H1 (cell line): ENCODE data around the gene SLC22A23. TPM values are rescaled to one million over a fixed set of nuclear protein-coding genes. Genes with fewer than 3 reads are reported as not detected.
A peak's percentile ranks its signal among the peaks of the same experiment; 100 is the strongest.

Experiments
- ASH2L ChIP-seq: fragments of 200-600, 300-600 bp; sonication (generic); IDR thresholded peaks from one replicate; pipeline ENCODE4 v1.7.1; 2017; ENCODE audit warnings: low read length
- CEBPB ChIP-seq: IDR thresholded peaks from 2 replicates; pipeline ENCODE4 v1.6.1; 2012; ENCODE audit warnings: low read depth, low read length
- EGR1 ChIP-seq: IDR thresholded peaks from 2 replicates; pipeline ENCODE4 v1.6.1; 2011; ENCODE audit warnings: low read depth, low read length, borderline replicate concordance
- EZH2 ChIP-seq: fragments of 200-600 bp; sonication (generic); IDR thresholded peaks from 2 replicates; pipeline ENCODE4 v1.7.1; 2012; ENCODE audit warnings: low read depth, mild to moderate bottlenecking, moderate library complexity, low read length, inconsistent platforms; ENCODE audit not compliant: severe bottlenecking
- KDM4A ChIP-seq: IDR thresholded peaks from one replicate; pipeline ENCODE4 v1.7.1; 2012; ENCODE audit warnings: low read depth, mild to moderate bottlenecking, moderate library complexity, low read length, inconsistent platforms; ENCODE audit not compliant: severe bottlenecking
- NANOG ChIP-seq: IDR thresholded peaks from 2 replicates; pipeline ENCODE4 v1.6.1; 2011; ENCODE audit warnings: low read length, low read depth, mild to moderate bottlenecking, inconsistent platforms; ENCODE audit not compliant: insufficient read depth, poor library complexity, severe bottlenecking
- SAP30 ChIP-seq: fragments of 300-600 bp; sonication (generic); IDR thresholded peaks from 2 replicates; pipeline ENCODE4 v1.7.1; 2012; ENCODE audit warnings: low read length, moderate library complexity, mild to moderate bottlenecking, inconsistent platforms; ENCODE audit not compliant: insufficient read depth, insufficient replicate concordance
- polyA plus RNA-seq, 7 experiments: library from polyadenylated mRNA; depleted of rRNA in 3 of 7; stranded (reverse) in 5 of 7; unstranded in 2 of 7; fragments of >200 nt in 5 of 7; fragments of 200-250 nt in 2 of 7; gene quantifications; 1 replicate in 5 of 7; 2 replicates in 1 of 7; 4 replicates in 1 of 7; pipeline versions ENCODE4 v1.2.1 to v1.2.3, GENCODE V29; 2011 to 2013; ENCODE audit warnings: missing spikeins in 2 of 7, mixed read lengths in 2 of 7
- total RNA-seq: library from RNA; stranded (reverse); fragmentation: NEBNext Ultra II Directional; extraction: Animal tissue kit (Norgen Biotek cat#: 25700); gene quantifications from 2 replicates; pipeline ENCODE4 v1.2.1, GENCODE V29; 2021

Gene SLC22A23
- total and polyA plus RNA-seq, 2 of the 8 experiments (the other 6 are each of a cell fraction or from before 2014, with no cell fraction given) = 9.9 to 38.4 TPM

DNA sequence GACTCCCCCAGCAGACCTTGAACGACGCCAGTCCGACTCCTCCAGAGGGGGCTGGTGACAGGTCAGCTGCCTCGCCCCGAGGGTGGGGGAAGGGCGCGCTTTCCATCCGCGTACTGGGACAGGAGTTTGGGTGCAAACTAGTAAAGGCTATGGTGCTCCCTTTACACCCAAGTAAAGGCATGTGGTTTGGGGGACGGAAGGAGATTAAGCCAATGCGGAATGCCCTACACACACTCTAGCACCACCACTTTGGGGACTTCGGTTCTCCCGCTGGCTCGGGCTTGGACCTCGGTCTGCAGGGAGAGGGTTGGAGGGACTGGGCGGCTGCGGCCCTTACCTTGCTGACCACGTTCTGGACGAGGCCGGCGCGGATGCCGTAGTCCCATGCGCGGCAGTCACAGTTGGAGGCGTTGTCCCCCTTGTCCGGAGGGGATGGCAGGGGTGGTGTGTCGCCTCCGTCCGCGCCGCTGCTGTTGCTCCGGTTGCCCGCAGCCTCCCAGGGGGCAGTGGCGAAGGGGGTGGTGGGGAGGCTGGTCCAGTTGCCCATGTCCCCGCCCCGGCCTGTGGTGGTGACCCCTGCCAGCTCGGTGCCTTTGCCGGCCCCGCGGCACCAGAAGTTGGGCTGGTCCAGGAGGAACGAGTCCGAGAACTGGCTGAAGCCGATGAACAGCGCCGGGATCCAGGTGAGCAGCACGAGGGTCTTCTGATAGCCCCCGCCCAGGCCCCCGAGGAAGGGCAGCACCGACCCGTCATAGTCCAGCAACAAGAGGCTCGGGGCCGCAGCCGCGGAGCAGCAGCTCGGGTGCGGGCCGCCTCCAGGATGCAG is 1.1 kb downstream of the SLC22A23 start (continued):
- TF ChIP-seq EZH2 (peak; percentile 36), EGR1 (no peak), ASH2L (peak; percentile 66), KDM4A (peak; percentile 64), NANOG (no peak), SAP30 (peak; percentile 73), CEBPB (no peak)
- TF ChIP-seq, all 59 proteins: peak for 10
